GM19025 (cell line): ENCODE measurements around the gene CDON.

Source experiments
- ATAC-seq: cut with Tn5 transposase; IDR thresholded peaks from one replicate; pipeline ENCODE4 v1.9.1; 2021; ENCODE audit warnings: mild to moderate bottlenecking, low read depth, moderate library complexity; ENCODE audit not compliant: unreplicated experiment

Gene CDON

GRCh38 chr11:126062679-126063506, at the start of gene CDON:
Gene CDON, minus strand, starts transcription at chr11:126062866. Its CDS starts 39,390 bp downstream, at chr11:126023476.
- peak; percentile 96 for ATAC-seq

DNA sequence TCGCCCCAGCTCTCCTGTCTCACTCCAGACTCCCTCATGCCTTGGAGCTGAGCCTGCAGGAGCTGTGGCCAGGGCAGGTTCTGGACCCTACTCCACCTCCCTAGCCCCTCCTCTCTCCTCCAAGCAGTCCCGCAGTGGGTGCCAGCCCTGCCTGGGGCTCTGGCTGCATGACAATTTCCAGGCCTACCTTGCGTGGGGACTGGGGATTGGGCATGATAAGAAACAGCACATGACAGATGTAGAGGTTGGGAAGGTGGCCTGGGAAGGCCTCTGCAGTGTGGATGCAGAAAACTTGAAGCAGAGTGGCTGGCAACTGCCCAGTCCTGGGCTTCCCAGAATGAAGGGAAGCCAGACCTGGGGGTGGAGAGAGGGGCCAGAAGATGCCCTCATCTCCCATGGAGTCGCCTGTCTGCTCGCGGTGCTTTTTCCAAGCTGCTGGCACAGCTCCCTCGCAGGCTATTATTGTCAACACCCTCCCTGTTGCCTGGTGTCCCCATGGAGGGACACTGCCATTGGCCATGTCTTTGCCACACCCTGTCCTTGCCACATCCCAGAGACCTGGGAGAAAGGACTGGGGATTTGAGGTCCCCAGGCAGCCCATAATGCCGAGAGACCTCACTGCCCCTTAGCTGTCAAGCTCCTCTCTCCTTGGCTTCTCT, 48.9 kb upstream of the CDON start:
- ATAC-seq = no peak

- ATAC-seq = no peak
Observed at GRCh38 chr11:126109941-126110731, 47.5 kb upstream of the CDON start.

DNA sequence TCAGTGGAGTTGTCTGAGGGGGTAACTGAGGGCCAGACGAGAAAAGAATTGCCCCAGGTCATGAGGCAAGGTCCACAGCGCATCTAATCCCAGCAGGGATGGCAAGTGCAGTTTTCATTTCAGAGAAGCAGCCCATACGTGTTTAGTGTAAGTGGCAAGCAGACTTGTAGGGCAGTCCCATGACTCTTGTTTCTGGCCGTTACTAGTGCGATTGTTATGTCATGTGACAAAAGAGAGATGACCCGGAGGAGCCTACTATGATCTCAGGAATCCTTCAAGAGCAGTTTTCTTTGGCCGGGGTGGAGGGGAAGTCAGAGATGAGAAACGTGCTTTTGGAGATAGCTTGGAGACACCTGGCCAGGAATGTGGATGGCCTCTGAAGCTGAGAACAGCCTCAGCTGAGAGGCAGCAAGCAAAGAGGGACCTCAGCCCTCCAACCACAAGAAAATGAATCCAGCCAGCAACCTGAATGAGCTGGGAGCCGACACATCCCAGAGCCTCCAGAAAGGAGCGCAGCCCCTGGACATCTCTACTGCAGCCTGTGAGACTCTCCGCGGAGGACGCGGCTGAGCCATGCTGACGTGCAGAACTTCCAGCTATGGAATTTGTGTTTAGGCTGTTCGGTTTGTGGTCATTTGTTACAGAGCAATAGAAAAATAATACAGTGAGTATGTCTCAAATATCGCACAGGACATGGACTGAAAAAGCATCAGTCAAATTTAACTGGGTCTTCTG, 44.1 kb upstream of the CDON start:
- no peak for ATAC-seq

DNA sequence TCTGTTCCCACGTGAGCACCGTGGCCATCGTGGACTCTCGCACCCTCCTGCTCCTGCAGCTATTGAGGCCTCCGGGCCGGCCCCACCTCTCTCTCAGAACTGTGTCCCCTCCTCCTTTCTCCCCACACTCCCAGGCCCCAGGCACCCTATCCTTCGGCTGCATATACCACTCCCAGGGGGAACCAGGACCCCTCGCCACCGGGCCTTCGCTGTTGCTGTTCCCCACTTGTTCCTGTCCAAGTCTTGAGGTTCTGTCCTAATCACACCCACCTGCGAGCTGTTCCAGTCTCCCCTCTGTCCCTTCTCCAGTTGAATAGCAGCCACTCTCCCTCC, 43.0 kb upstream of the CDON start:
- no peak for ATAC-seq

DNA sequence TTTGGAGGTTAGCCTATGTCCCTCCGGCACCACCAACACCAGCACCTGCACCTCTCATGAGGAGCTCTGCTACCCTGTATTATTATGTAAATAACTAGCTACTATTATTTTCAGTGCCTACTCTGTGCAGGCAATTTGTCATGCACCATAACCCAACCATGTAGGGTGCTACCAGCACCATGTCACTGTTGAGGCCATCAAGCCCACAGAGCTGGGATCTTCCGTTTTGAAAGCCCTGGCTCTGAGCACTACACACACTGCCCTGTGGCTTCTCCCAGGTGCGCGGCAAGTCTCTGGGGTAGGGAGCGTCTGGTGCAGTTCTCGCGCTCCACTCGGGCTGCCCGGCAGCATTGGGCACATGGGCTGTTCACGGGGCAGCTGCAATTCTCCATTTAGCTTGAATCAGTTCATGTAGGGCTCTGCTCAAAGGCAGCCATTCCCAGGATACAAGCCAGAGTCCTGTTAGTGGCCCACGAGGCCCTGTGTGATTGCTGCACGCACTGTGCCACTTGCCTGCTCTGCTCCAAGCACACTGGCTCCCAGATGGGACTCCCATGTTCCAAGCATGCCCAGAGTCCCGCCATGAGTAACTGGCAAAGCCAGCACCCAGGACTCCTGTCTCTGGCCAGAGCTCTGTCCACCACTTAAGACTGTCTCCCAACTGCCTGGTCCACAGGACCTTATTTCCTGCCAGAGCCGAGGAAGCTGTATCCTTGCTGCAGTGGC, 42.5 kb upstream of the CDON start:
- ATAC-seq = no peak

DNA sequence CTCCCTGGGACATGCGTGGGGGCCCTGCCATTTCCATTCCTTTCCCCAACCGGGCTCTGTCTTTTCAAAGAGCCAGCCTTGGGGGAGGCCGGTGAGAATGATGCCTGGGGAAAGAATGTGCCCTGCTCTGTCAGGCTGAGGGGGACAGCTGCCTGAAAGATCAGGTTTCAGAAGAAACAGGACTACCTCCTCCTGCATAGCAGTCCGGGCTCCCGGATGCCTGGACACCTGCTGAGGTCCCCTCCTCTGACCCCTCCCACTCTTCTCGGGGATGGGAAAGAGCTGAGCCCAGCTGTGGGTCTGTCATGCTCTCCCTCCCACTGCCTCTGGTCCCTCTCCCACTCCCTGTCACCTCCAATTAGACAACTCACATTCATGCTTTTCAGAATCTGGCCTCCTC, 41.8 kb upstream of the CDON start:
- no peak for ATAC-seq

- ATAC-seq = no peak
Observed at GRCh38 chr11:126103150-126103549, 40.5 kb upstream of the CDON start.

- no peak for ATAC-seq
Observed at GRCh38 chr11:126102436-126102981, 39.8 kb upstream of the CDON start.

DNA sequence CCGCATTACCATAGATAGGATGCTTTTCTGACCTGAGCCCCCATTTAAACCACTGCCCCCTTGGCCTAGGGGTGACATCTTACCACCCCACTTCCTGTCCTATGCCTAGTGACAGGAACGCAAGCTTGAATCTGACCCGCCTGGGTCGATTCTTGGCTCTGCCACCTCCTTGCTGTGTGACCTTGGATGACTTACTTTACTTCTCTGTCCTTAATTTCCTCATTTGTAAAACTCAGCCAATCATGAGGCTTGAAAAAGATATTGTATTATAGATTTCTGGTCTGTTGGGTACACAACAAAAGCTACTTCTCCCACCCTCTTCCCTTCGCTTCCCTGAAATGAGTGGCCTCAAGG, 39.2 kb upstream of the CDON start:
- no peak for ATAC-seq

DNA sequence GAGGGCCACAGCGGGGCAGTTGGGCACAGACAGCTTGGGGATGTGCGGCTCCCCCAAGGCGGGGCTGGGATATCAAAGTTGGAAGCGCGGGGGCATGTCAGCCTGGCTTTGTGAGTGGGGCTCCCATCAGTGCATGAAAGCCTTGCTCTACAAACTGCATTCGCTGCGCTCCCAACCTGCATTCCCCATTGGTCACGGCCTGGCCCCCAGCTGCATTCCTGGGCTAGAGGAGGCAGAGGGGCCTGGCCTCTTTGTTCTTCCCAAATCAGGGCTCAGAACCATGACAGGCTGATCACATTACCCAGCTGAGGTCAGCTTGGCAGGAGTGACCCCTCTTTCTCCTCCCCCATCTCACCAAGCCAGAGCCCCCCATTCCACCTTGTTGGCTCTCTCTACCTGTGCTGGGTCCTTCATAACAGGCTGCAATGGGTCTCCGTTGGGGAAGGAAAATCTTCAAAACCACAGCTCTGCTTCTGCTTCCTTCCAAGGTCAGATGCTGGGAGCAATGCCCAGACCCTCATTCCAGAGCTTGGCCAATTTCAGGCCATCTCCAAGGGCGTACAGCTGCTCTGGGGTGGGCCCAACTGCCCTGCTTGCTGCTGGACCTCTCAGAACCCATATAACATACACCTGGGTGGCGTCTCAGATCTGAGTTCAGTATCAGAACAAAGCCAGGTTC, 38.7 kb upstream of the CDON start:
- no peak for ATAC-seq

GRCh38 chr11:126100716-126101115, 38.0 kb upstream of the CDON start:
- ATAC-seq = no peak

GRCh38 chr11:126098204-126098769, 35.6 kb upstream of the CDON start:
- no peak for ATAC-seq

DNA sequence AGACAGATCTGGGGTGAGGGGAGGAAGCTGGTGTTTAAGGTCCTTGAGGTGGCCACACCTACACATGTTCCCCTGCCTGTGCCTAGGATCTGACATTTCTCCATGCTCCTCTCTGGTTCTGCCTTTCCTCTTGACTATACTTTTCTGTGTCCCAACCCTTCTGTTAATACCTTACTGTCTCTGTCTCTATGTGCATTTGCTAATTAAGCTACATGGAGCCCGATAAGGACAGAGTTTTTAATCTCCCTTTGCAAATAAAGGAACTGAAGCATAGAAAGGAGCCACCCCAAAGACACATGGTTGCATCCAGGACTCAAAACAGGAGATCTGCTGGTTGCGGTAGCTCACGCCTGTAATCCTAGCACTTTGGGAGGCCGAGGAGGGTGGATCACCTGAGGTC, 33.1 kb upstream of the CDON start:
- no peak for ATAC-seq

GRCh38 chr11:126090452-126090851, 27.8 kb upstream of the CDON start:
- no peak for ATAC-seq

- ATAC-seq = no peak
Observed at GRCh38 chr11:126088999-126089398, 26.3 kb upstream of the CDON start.

- no peak for ATAC-seq
Observed at GRCh38 chr11:126086248-126086647, 23.6 kb upstream of the CDON start.

DNA sequence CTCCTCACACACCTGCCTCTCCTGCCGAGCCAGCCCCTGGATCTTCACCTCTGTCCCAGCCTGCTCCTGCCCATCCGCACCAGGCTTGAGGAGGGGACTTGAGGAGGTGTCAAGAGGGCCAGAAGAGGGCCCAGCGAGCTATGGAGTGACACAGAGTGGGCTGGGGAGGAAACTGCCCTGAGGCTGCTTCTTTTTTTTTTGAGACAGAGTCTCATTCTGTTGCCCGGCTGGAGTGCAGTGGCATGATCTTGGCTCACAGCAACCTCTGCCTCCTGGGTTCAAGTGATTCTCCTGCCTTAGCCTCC, 21.9 kb upstream of the CDON start:
- ATAC-seq = no peak
